Measurements from ENCODE around the gene WASF3. TPM values are rescaled to one million over a fixed set of nuclear protein-coding genes. Genes with fewer than 3 reads are reported as not detected.

Gene WASF3
- total and polyA plus RNA-seq, 4 donors = 0.82 to 4.9 (median 2.3) TPM

- peaks cover 0 to 22% (median 18%) of the 10 kb centered on the region in 4 donors for H3K4me1 ChIP-seq (ENCODE audit: control insufficient read depth in 4 of 4, insufficient read depth in 4 of 4, low read length in 3 of 4)
- no peak overlapping the region for H3K4me3 ChIP-seq (ENCODE audit: low read depth in 1 of 3, low read length in 3 of 3)
- H3K9ac ChIP-seq (ENCODE audit: low read depth in 1 of 2, low read length in 2 of 2) = no peak overlapping the region
- H3K27ac ChIP-seq (ENCODE audit: low read depth in 1 of 2, low read length in 2 of 2) = no peak overlapping the region
- peaks cover 0 to 2% (median 0%) of the 10 kb centered on the region in 4 donors for H3K27me3 ChIP-seq (ENCODE audit: control insufficient read depth in 4 of 4, insufficient read depth in 4 of 4, low read length in 3 of 4)
- H3K36me3 ChIP-seq (ENCODE audit: control insufficient read depth in 4 of 4, insufficient read depth in 3 of 4, low read depth in 1 of 4, low read length in 3 of 4) = no peaks in the 10 kb centered on the region
- H3K9me3 ChIP-seq (ENCODE audit: control insufficient read depth in 4 of 4, low read length in 3 of 4) = no peaks in the 10 kb centered on the region
- 65% methylated on average over 2 of the region's 2 CpGs for WGBS
- TF ChIP-seq GABPA (IDR thresholded peaks at IDR 0.05 in 1 of 2, conservative IDR thresholded peaks at IDR 0.05 in 1 of 2) = no peak
- DNase-seq (ENCODE audit: low spot score) = no peak
Measured at GRCh38 chr13:26539738-26540292, 17.7 kb upstream of the WASF3 start.

- Histone ChIP-seq H3K4me1 (ENCODE audit: control insufficient read depth in 4 of 4, insufficient read depth in 4 of 4, low read length in 3 of 4) (peaks cover 0 to 22% (median 18%) of the 10 kb centered on the region in 4 donors), H3K36me3 (ENCODE audit: control insufficient read depth in 4 of 4, insufficient read depth in 3 of 4, low read depth in 1 of 4, low read length in 3 of 4) (no peaks in the 10 kb centered on the region), H3K27me3 (ENCODE audit: control insufficient read depth in 4 of 4, insufficient read depth in 4 of 4, low read length in 3 of 4) (peaks cover 0 to 2% (median 0%) of the 10 kb centered on the region in 4 donors), H3K4me3 (ENCODE audit: low read depth in 1 of 3, low read length in 3 of 3) (no peak overlapping the region), H3K9ac (ENCODE audit: low read depth in 1 of 2, low read length in 2 of 2) (no peak overlapping the region), H3K27ac (ENCODE audit: low read depth in 1 of 2, low read length in 2 of 2) (no peak overlapping the region), H3K9me3 (ENCODE audit: control insufficient read depth in 4 of 4, low read length in 3 of 4) (no peaks in the 10 kb centered on the region)
- DNase-seq (ENCODE audit: low spot score) = no peak
- 52% methylated on average over 3 of the region's 3 CpGs for WGBS
- TF ChIP-seq ZBTB33 (IDR thresholded peaks at IDR 0.05) (no peak), HNF4G (IDR thresholded peaks at IDR 0.05) (no peak), FOXA2 (IDR thresholded peaks at IDR 0.05) (no peak), RXRA (IDR thresholded peaks at IDR 0.05) (no peak)
Measured at GRCh38 chr13:26540334-26540733, 17.1 kb upstream of the WASF3 start.

- H3K36me3 ChIP-seq (ENCODE audit: control insufficient read depth in 4 of 4, insufficient read depth in 3 of 4, low read depth in 1 of 4, low read length in 3 of 4) = no peaks in the 10 kb centered on the region
- DNase-seq (ENCODE audit: low spot score) = no peak
- WGBS = 73% methylated on average over 5 of the region's 5 CpGs
- no peak overlapping the region for H3K9ac ChIP-seq (ENCODE audit: low read depth in 1 of 2, low read length in 2 of 2)
- H3K4me3 ChIP-seq (ENCODE audit: low read depth in 1 of 3, low read length in 3 of 3) = no peak overlapping the region
- H3K4me1 ChIP-seq (ENCODE audit: control insufficient read depth in 4 of 4, insufficient read depth in 4 of 4, low read length in 3 of 4) = peaks cover 0 to 22% (median 18%) of the 10 kb centered on the region in 4 donors
- TF ChIP-seq MAX (IDR thresholded peaks at IDR 0.05) (no peak), FOXA2 (IDR thresholded peaks at IDR 0.05) (no peak), GABPA (IDR thresholded peaks at IDR 0.05 in 1 of 2, conservative IDR thresholded peaks at IDR 0.05 in 1 of 2) (no peak), REST (IDR thresholded peaks at IDR 0.05) (no peak), FOXA1 (IDR thresholded peaks at IDR 0.05) (no peak)
- H3K27me3 ChIP-seq (ENCODE audit: control insufficient read depth in 4 of 4, insufficient read depth in 4 of 4, low read length in 3 of 4) = peaks cover 0 to 2% (median 0%) of the 10 kb centered on the region in 4 donors
- H3K9me3 ChIP-seq (ENCODE audit: control insufficient read depth in 4 of 4, low read length in 3 of 4) = no peaks in the 10 kb centered on the region
- H3K27ac ChIP-seq (ENCODE audit: low read depth in 1 of 2, low read length in 2 of 2) = no peak overlapping the region
Measured at GRCh38 chr13:26541041-26541440, 16.4 kb upstream of the WASF3 start.
